SK-N-MC (cell line): ENCODE data around the gene PTPRN2.

ENCODE experiments used
- EZH2 ChIP-seq: fragments of 200-600 bp; sonication (generic); IDR thresholded peaks from one replicate; pipeline ENCODE4 v1.6.1; 2017; ENCODE audit warnings: antibody characterized with exemption
- POLR2AphosphoS5 ChIP-seq: IDR thresholded peaks from 2 replicates; pipeline ENCODE4 v1.6.1; 2012; ENCODE audit warnings: mild to moderate bottlenecking, low read depth, low read length, borderline replicate concordance

- no peak for TF ChIP-seq POLR2AphosphoS5
- TF ChIP-seq EZH2: no peak
Measured at GRCh38 chr7:157885140-157885539, 702.5 kb downstream of the PTPRN2 start.
